GM21576 (cell line): ENCODE measurements around the gene RINT1.
"Not testable (repeated sequence)": the region's sequence is repeated elsewhere in the genome, so short reads cannot be mapped to it uniquely, and the experiment has no call there.

ENCODE experiments used
- ATAC-seq: cut with Tn5 transposase; IDR thresholded peaks from one replicate; pipeline ENCODE4 v1.9.1; 2021; ENCODE audit warnings: mild to moderate bottlenecking, moderate library complexity; ENCODE audit not compliant: unreplicated experiment

Gene RINT1

GRCh38 chr7:105596866-105597265 is 64.9 kb downstream of the RINT1 start:
- ATAC-seq, result no peak

GRCh38 chr7:105599080-105599479 is 67.1 kb downstream of the RINT1 start:
- ATAC-seq, result not testable (repeated sequence)

GRCh38 chr7:105599551-105599950 is 67.5 kb downstream of the RINT1 start:
- no peak for ATAC-seq

GRCh38 chr7:105600720-105601550 is 68.9 kb downstream of the RINT1 start:
- no peak for ATAC-seq

GRCh38 chr7:105602325-105603305 is 70.6 kb downstream of the RINT1 start:
- no peak for ATAC-seq

- no peak for ATAC-seq
Observed at GRCh38 chr7:105610165-105610930, 78.3 kb downstream of the RINT1 start.

GRCh38 chr7:105611856-105612775 is 80.1 kb downstream of the RINT1 start:
- no peak for ATAC-seq

GRCh38 chr7:105612806-105613205 is 80.8 kb downstream of the RINT1 start:
- no peak for ATAC-seq

- ATAC-seq, result no peak
Observed at GRCh38 chr7:105613611-105614330, 81.8 kb downstream of the RINT1 start.

- no peak for ATAC-seq
Observed at GRCh38 chr7:105614341-105614840, 82.4 kb downstream of the RINT1 start.
